GM19438 (cell line): ENCODE results near the gene TMEM143.
"Not testable (repeated sequence)": the region's sequence is repeated elsewhere in the genome, so short reads cannot be mapped to it uniquely, and the experiment has no call there.

Source experiments
- ATAC-seq: cut with Tn5 transposase; IDR thresholded peaks from one replicate; pipeline ENCODE4 v1.9.1; 2021; ENCODE audit warnings: low read depth; ENCODE audit not compliant: unreplicated experiment

The TMEM143 gene

DNA sequence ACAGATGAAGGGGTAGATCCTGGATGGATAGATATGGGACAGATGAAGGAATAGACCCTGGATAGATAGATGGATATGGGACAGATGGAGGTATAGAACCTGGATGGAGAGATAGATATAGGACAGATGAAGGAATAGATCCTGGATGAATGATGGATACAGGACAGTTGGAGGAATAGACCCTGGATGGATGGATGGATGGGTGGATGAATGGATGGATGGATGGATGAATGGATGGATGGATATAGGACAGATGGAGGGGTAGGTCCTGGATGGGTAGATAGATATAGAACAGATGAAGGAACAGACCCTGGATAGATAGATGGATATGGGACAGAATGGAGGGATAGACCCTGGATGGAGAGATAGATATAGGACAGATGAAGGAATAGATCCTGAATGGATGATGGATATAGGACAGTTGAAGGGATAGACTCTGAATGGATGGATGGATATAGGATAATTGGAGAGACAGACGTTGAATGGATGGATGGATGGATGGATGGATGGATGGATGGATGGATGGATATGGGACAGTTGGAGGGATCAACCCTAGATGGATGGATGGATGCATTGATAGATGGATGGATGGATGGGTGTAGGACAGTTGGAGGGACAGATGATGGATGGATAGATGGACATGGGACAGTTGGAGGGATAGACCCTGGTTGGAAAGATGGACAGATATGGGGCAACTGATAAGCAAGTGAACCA, 61.7 kb downstream of the TMEM143 start:
- ATAC-seq: no peak

DNA sequence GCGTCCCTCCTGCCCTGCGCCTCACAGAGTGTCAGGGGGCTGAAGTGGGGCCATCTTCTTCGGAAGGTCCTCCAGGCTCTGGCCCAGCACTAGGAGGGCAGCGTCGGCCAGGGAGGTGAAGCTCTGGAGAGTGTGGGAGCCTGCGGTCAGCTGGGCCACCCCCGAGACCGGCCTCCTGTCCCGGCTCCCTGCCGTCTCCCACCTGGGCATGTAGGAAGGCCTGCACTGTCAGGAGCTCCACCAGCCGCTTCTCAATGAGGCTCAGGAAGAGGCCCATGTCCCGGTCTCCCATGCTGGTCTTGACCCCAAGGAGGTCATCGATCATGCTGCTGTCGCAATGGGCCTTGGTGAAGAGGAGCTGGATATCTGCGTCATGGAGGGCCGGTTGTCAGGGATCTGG, 65.8 kb downstream of the TMEM143 start:
- no peak for ATAC-seq

DNA sequence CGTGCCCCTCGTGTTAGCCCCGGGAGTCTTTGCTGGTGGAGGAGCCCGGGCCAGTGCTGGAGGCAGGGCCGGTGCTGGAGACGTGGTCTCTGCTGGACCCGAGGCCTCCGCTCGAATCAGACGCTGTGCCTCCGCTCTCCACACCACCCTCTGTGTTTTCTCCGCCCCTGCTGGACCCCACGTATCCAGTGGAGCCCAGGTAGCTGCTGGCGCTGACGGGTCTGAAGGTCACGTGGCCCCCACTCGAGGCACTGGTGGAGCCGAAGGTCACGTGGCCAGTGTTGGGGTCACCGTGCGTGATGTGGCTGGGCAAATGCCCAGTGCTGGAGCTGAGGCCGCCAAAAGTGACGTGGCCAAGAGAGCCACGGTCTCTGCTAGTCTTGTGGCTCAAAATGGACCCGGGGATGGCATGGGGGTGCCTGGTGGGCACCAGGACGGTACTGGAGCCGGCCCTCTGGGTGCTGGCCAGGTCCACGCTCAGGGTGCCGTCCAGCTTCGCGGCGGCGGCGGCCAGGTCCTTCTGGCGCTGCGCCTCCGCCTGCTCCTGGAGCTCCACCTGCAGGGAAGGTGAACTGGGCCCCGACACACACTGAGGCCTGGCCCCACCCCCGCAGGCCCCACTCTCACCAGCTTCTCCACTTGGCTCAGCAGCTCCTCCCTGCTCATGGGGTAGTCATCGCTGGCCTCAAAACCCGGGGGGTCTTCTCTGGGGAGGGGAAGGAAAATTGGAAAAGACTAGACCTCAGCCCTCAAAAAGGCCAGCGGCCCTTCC, 66.6 kb downstream of the TMEM143 start:
- ATAC-seq: no peak

DNA sequence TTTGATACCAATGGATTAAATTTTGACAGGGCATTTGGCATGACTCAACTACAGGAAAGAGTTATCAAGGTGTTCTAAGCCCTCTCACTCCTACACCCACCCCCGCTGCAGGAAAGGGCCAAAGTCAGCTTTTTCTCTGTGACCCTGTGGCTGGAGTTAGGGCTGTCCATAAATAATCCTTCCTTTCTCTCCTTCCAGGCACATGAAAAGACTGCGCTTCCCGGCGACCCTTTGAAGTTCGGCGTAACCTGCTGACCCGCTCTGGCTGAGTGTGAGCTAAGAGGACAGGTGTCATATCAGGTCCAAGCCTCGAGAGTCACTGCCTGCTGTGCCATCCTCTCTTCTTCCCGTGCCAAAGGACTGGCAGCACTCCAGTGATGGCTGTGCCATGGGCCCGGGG, 68.3 kb downstream of the TMEM143 start:
- no peak for ATAC-seq

DNA sequence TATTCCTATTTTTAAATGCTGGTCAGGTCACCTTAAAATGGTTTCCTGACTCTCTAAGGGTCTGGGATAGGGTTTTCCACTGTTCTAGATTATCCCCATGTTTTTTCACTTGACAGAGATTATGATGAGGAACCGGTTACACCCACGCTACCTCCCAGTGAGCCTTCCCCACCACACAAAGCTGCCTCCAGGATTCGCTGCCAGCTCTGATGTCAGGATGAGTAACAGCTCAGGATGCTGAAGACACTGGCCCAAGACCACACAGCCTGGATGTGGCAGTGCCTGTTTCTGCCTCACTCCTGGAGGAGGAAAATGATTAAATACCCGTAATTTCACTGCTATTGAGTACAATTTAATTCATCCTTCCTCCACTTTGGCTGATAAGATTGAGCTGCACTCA, 70.9 kb downstream of the TMEM143 start:
- ATAC-seq: no peak

DNA sequence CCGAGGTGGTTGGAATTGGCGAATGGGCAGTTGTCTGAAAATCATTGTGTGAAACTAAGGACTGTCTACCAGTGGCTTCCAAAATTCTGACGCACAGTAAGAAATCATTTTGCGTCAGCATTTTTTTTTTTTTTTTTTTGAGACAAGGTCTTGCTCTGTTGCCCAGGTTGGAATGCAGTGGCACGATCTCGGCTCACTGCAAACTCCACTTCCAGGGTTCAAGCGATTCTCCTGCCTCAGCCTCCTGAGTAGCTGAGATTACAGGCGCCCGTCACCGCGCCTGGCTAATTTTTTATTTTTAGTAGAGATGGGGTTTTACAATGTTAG, 72.3 kb downstream of the TMEM143 start:
- ATAC-seq: not testable (repeated sequence)

DNA sequence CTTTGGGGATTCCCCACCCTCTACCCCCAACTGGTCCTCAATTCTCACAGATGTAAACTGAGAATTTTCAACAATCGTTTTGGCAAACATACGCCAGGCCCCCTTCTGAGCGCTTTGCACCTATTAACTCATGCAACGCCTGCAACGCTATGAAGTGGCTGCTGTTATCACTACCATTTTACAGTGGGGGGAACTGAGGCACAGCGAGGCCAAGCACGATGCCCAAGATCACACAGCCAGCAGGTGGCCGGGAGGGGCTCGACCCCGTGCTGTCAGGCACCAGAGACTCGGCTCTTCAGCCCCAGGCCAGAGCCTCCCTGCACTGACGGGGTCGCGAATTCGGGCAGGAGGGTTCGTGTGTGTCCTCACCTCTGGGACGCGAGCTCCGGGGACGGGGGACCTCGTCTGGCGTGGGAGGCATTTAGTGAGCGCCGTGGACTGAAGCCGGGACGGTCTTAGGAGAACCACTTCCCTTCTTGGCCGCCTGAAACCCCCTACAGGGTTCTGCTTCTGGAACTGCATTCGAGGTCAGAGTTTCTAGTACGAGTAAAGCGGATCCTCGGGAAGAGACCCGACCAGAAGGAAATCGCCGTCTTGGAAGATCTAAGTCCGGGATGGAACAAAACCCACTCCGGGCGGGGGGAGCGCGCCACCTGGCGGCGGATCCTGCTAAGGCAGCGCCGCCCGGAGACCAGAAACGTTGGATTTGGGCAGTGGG, 72.8 kb downstream of the TMEM143 start:
- ATAC-seq: no peak

DNA sequence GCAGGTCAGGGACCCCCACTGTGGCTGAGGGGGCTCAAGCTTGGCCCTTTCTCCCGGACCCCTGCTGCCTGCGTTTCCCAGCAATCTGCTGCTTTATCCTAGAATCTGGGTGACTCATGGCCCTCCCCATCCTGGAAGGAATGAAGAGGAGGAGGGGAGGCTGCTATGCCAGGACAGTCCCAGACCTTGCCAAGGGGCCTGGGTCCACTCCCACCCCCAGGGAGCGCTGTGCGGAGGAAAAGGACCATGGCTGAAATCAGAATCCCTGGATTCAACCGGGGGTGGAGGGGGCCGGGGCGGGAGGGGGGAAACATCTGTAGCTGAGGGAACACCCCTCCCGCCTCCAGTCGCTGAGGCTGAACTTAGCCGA, 73.4 kb downstream of the TMEM143 start:
- no peak for ATAC-seq

DNA sequence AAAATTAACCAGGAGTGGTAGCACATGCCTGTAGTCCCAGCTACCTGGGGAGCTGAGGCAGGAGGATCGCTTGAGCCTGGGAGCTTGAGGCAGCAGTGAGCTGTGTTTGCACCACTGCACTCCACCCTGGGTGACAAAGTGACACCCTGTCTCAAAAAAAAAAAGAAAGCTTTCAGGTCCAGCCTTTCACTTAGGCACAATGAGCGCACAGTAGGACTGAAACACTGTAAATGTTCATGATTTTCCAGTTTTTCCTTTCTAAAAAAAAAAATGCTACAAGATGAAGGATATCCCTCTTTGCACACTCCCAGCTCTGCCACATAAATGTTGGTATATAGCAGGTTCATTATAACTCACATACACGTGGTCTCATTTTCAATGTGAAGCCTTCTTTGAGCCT, 76.0 kb downstream of the TMEM143 start:
- ATAC-seq: no peak

DNA sequence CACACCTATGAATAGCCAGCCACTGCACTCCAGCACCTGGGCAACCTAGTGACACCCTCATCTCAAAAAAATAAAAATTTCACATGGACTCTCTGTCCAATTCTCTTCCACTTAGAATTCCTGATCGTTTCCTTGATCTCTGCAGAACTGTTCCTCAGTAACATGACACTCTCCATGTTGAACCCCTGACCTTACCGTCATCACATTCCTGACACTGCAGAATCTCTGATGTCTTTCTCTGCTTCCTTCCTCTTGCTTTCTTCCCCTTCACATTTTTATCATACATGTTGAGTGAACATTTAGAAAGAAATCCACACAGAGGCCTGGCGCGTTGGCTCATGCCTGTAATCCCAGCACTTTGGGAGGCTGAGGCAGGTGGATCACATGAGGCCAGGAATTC, 78.8 kb downstream of the TMEM143 start:
- no peak for ATAC-seq

DNA sequence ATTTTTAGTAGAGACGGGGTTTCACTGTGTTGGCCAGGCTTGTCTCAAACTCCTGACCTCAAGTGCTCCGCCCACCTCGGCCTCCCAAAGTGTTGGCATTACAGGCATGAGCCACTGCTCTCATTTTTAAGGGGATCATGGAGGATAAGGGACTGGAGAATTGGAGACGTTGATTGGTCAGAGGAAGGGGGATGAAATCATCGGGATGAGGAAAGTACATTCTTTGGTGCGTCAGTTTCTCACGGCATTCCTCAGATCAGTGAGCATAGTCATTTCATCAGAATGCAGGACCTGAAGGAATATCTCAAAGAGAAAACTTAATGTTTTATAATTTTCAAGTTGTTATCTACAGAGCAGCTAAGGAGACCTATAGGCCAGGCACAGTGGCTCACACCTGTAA, 79.8 kb downstream of the TMEM143 start:
- ATAC-seq: no peak
